ENCODE data around the gene ARMC2. TPM values are rescaled to one million over a fixed set of nuclear protein-coding genes. Genes with fewer than 3 reads are reported as not detected.
A peak's percentile ranks its signal among the peaks of the same experiment; 100 is the strongest.

The ARMC2 gene
- total RNA-seq, 4 donors from 2014 or later, result 3.1 to 11.1 (median 5.7) TPM

DNA sequence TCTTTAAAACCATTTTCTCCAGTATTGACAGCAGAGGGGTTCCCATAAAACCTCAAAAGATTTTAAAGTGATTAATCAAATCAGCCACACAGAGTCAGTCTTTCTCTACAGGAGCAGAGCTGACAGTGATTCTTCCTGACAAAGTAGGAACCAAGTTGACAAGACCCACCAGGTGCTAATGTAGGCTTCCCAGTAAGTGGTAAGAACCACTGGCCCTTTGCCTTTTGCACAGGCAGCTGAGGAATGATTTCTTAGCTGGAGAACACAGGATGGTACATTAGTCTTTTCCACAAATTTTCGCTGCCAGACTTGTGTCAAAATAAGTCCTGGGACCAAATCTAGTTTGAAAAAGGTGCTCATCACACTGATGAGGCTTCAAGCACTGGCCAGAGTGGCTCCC is 95.8 kb downstream of the ARMC2 start:
- H3K27me3 ChIP-seq, result no peaks in the 10 kb centered on the region
- peak overlapping the region; percentile 64 to 93 (median 80) for H3K27ac ChIP-seq
- no peak for DNase-seq (ENCODE audit: low spot score in 2 of 2)
- peaks cover 0 to 60% (median 38%) of the 10 kb centered on the region in 4 donors for H3K4me1 ChIP-seq
- no peaks in the 10 kb centered on the region for H3K36me3 ChIP-seq
- WGBS, 2 donors, result 91 to 100% methylated on average over 1 of the region's 1 CpG
- no peak overlapping the region for H3K4me3 ChIP-seq
- no peaks in the 10 kb centered on the region for H3K9me3 ChIP-seq
- TF ChIP-seq POLR2A (IDR thresholded peaks at IDR 0.05) (no peak), EP300 (IDR thresholded peaks at IDR 0.05) (no peak), CTCF (IDR thresholded peaks at IDR 0.05) (no peak)

GRCh38 chr6:108944707-108945680 is 96.8 kb downstream of the ARMC2 start:
- no peak for TF ChIP-seq POLR2A (IDR thresholded peaks at IDR 0.05)
- TF ChIP-seq EP300 (IDR thresholded peaks at IDR 0.05), result peak; percentile 6 to 67
- WGBS, 2 donors, result 27 to 31% methylated on average over 12 of the region's 12 CpGs
- Histone ChIP-seq H3K4me3 (peak overlapping the region in 1 of 4 donors; percentile 30), H3K27ac (peak overlapping the region; percentile 64 to 93 (median 80)), H3K36me3 (no peaks in the 10 kb centered on the region), H3K27me3 (no peaks in the 10 kb centered on the region), H3K4me1 (peaks cover 0 to 60% (median 39%) of the 10 kb centered on the region in 4 donors), H3K9me3 (no peaks in the 10 kb centered on the region)
- DNase-seq (ENCODE audit: low spot score in 2 of 2), result peak in 1 of 2 donors; percentile 58

GRCh38 chr6:108945681-108946159 is 97.5 kb downstream of the ARMC2 start:
- peak in 1 of 2 donors; percentile 43 for DNase-seq (ENCODE audit: low spot score in 2 of 2)
- Histone ChIP-seq H3K4me1 (peaks cover 0 to 60% (median 39%) of the 10 kb centered on the region in 4 donors), H3K9me3 (no peaks in the 10 kb centered on the region), H3K27me3 (no peaks in the 10 kb centered on the region), H3K27ac (peak overlapping the region; percentile 64 to 93 (median 80)), H3K36me3 (no peaks in the 10 kb centered on the region), H3K4me3 (peak overlapping the region in 1 of 4 donors; percentile 30)
- peak in 1 of 2 donors; percentile 77 for TF ChIP-seq EP300 (IDR thresholded peaks at IDR 0.05)
- TF ChIP-seq CTCF (IDR thresholded peaks at IDR 0.05), result no peak
- WGBS, 2 donors, result 14 to 16% methylated on average over 10 of the region's 10 CpGs

DNA sequence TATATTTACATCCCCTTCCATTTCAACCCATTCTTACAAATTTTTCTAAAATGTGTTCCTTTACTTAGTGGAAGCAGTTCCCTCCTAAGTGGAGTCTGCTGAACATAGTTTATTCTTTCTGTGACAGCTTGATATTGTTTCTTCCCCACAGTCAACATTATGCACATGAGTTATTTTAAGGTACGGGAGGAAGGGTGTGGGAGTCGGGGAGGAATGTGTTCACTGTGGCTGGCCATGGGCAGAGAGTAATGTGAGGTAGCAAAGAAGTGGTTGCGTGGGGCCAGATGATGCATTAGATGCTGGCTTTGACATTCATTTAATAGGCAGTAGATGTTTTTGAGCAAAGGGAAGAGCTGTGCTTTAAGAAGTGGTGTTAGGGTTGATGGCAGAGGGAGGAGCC is 98.5 kb downstream of the ARMC2 start:
- Histone ChIP-seq H3K4me1 (peaks cover 0 to 59% (median 39%) of the 10 kb centered on the region in 4 donors), H3K27ac (peak overlapping the region; percentile 64 to 93 (median 80))

More for the DNA sequence above, 98.5 kb downstream of the ARMC2 start:
- TF ChIP-seq POLR2A (IDR thresholded peaks at IDR 0.05), result no peak
- TF ChIP-seq CTCF (IDR thresholded peaks at IDR 0.05), result no peak
- no peak for TF ChIP-seq EP300 (IDR thresholded peaks at IDR 0.05)
- no peak for DNase-seq (ENCODE audit: low spot score in 2 of 2)
- H3K4me3 ChIP-seq, result no peak overlapping the region
- WGBS, 2 donors, result 50 to 51% methylated on average over 3 of the region's 3 CpGs
- H3K27me3 ChIP-seq, result no peaks in the 10 kb centered on the region
- no peaks in the 10 kb centered on the region for H3K36me3 ChIP-seq
- no peaks in the 10 kb centered on the region for H3K9me3 ChIP-seq

Measured in tibial nerve (tissue), 4 donors.